ENCODE results near the gene BRINP2.

DNA sequence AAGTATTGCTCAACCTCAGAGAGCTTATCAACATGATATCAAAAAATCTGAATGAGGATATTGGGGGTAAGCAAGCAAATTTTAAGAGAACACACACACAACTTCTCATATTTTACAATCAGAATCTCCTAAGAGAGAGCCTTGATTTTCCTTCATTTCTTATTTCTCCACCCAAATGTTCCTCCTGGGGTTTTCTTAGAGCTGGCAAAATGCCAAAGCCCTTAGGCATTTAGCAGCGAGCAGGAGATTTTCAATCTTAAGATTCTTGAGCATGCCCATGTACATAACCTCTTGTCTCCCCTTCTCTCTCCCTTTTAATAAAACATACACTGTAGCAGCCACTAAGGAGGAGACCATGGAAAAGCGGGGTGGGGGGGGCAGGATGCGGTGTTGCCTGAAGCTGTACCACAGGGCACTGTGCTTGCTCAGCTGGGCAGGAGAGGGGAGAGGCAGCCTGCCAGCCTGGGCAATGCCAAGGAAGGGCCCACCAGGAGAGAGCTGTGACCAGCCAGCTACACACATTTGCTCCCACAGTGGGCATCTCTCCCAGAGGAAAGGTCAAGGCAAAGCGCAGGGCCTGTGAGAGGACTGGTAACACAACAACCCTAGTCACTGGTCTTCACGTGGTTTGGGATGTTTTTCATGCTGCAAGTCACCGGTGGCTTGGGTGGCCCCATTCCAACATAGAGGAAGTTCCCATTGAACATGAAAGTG is 4.3 kb downstream of the BRINP2 start:
- TF ChIP-seq POLR2AphosphoS5 (IDR thresholded peaks at IDR 0.05; ENCODE audit: borderline replicate concordance, low read depth, low read length) (no peak), EZH2 (IDR thresholded peaks at IDR 0.05) (no peak)
